Thyroid gland (tissue), 4 donors: ENCODE data around the gene LACTB. TPM values are rescaled to one million over a fixed set of nuclear protein-coding genes. Genes with fewer than 3 reads are reported as not detected.

Experiments used
- DNase-seq, 2 donors: peaks; one replicate each; pipeline ENCODE4 v3.0.0-alpha.2; 2019
- H3K27ac ChIP-seq, 3 donors: fragments of 200-600 bp; sonication (generic); 1 replicate in 2 of 3; 2 replicates in 1 of 3; pipeline ENCODE4 v1.5.1; 2016 to 2019; ENCODE audit warnings: mild to moderate bottlenecking in 1 of 3, moderate library complexity in 1 of 3
- H3K27me3 ChIP-seq: fragments of 200-600 bp; sonication (generic); one replicate; pipeline ENCODE4 v1.5.1; 2019
- H3K36me3 ChIP-seq, 2 donors: fragments of 200-600 bp; sonication (generic); one replicate each; pipeline ENCODE4 v1.5.1; 2016 to 2019
- H3K4me1 ChIP-seq, 2 donors: fragments of 200-600 bp; sonication (generic); one replicate each; pipeline ENCODE4 v1.5.1; 2017 to 2019
- H3K4me3 ChIP-seq, 3 donors: fragments of 200-600 bp; sonication (generic); replicated peaks in 1 of 3; 1 replicate in 2 of 3; 2 replicates in 1 of 3; pipeline ENCODE4 v1.5.1; 2016; ENCODE audit warnings: mild to moderate bottlenecking in 1 of 3
- H3K9me3 ChIP-seq: fragments of 200-600 bp; sonication (generic); one replicate; pipeline ENCODE4 v1.5.1; 2017
- POLR2A ChIP-seq, 2 donors: fragments of 450-650 bp; IDR thresholded peaks; one replicate each; pipeline ENCODE4 v1.6.1; 2017; ENCODE audit warnings: antibody characterized with exemption in 2 of 2, mild to moderate bottlenecking in 2 of 2, moderate library complexity in 1 of 2
- WGBS, 2 donors: methylation state at CpG; one replicate each; pipeline ENCODE4 v1.1.5; 2017; 5-methylcytosine and 5-hydroxymethylcytosine counted together
- intact Hi-C: fragments of 100-400 bp; cut with DNase I; formaldehyde crosslinking; loops from one replicate; pipeline ENCODE4 v1.15.1; 2023
- total RNA-seq, 4 donors: library from RNA; depleted of rRNA; stranded (reverse); fragments of >200 nt; gene quantifications; one replicate each; pipeline ENCODE4 v1.2.3, GENCODE V29; 2016
- TF ChIP-seq, protein P1 (sequence below), 6 experiments: fragments of 200-600 bp in 3 of 6; fragments of 450-650 bp in 3 of 6; sonication (generic) in 3 of 6; IDR thresholded peaks; one replicate each; pipeline ENCODE4 v1.5.1; 2016 to 2019; ENCODE audit warnings: antibody characterized with exemption in 6 of 6, mild to moderate bottlenecking in 2 of 6, inconsistent platforms in 1 of 6, moderate library complexity in 1 of 6

Gene LACTB
- total RNA-seq, 4 donors from 2014 or later, result 8.9 to 25.9 (median 12.1) TPM

- WGBS, 2 donors, result 98 to 99% methylated on average over 2 of the region's 2 CpGs
- TF ChIP-seq POLR2A (IDR thresholded peaks at IDR 0.05), result no peak
- TF ChIP-seq, protein P1, sequence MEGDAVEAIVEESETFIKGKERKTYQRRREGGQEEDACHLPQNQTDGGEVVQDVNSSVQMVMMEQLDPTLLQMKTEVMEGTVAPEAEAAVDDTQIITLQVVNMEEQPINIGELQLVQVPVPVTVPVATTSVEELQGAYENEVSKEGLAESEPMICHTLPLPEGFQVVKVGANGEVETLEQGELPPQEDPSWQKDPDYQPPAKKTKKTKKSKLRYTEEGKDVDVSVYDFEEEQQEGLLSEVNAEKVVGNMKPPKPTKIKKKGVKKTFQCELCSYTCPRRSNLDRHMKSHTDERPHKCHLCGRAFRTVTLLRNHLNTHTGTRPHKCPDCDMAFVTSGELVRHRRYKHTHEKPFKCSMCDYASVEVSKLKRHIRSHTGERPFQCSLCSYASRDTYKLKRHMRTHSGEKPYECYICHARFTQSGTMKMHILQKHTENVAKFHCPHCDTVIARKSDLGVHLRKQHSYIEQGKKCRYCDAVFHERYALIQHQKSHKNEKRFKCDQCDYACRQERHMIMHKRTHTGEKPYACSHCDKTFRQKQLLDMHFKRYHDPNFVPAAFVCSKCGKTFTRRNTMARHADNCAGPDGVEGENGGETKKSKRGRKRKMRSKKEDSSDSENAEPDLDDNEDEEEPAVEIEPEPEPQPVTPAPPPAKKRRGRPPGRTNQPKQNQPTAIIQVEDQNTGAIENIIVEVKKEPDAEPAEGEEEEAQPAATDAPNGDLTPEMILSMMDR (IDR thresholded peaks at IDR 0.05), result no peak
- Histone ChIP-seq H3K4me1 (peaks cover 6% of the 10 kb centered on the region in 2 donors), H3K27me3 (no peaks in the 10 kb centered on the region), H3K36me3 (peaks cover 7 to 8% of the 10 kb centered on the region in 2 donors), H3K27ac (peak overlapping the region in 2 of 3 donors; percentile 37 to 59), H3K4me3 (no peak overlapping the region), H3K9me3 (no peaks in the 10 kb centered on the region)
- intact Hi-C loops, result no loop called here
- DNase-seq, result no peak
These were observed 12.8 kb downstream of the LACTB start for GRCh38 chr15:63134245-63134985.

DNA sequence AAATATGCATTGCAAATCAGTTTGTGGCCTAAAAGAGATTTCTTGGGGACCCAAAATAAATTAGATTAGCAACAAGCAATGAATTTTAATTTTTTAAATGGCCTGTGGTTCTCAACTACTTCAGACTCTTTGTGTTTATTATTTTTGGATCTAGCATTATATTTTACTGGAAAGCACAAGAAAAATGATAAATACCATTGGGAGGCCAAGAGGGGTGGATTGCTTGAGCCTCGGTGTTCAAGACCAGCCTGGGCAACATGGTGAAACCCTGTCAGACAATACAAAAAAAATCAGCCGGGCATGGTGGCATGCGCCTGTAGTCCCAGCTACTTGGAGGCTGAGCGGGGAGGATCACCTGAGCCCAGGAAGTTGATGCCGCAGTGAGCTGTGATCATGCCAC lies 13.6 kb downstream of the LACTB start:
- intact Hi-C loops, result no loop called here
- Histone ChIP-seq H3K4me1 (peaks cover 6% of the 10 kb centered on the region in 2 donors), H3K27ac (peak overlapping the region in 2 of 3 donors; percentile 31 to 36), H3K4me3 (no peak overlapping the region), H3K9me3 (no peaks in the 10 kb centered on the region), H3K27me3 (no peaks in the 10 kb centered on the region), H3K36me3 (no peaks in the 10 kb centered on the region)
- WGBS, 2 donors, result 92 to 94% methylated on average over 5 of the region's 5 CpGs
- TF ChIP-seq, protein P1 (IDR thresholded peaks at IDR 0.05), result no peak
- TF ChIP-seq POLR2A (IDR thresholded peaks at IDR 0.05), result no peak
- no peak for DNase-seq

GRCh38 chr15:63135804-63136203 lies 14.1 kb downstream of the LACTB start:
- intact Hi-C loops, result no loop called here
- TF ChIP-seq, protein P1 (IDR thresholded peaks at IDR 0.05), result no peak
- no peak for TF ChIP-seq POLR2A (IDR thresholded peaks at IDR 0.05)
- 76% methylated on average over 3 of the region's 3 CpGs for WGBS, 2 donors
- H3K36me3 ChIP-seq, result no peaks in the 10 kb centered on the region
- H3K27ac ChIP-seq, result peak overlapping the region in 2 of 3 donors; percentile 31 to 36
- H3K27me3 ChIP-seq, result no peaks in the 10 kb centered on the region
- H3K9me3 ChIP-seq, result no peaks in the 10 kb centered on the region
- no peak overlapping the region for H3K4me3 ChIP-seq
- peaks cover 6% of the 10 kb centered on the region in 2 donors for H3K4me1 ChIP-seq
- no peak for DNase-seq

GRCh38 chr15:63136742-63137141 lies 15.1 kb downstream of the LACTB start:
- Histone ChIP-seq H3K27me3 (no peaks in the 10 kb centered on the region), H3K4me3 (no peak overlapping the region), H3K36me3 (no peaks in the 10 kb centered on the region), H3K4me1 (peaks cover 6% of the 10 kb centered on the region in 2 donors), H3K27ac (no peak overlapping the region), H3K9me3 (no peaks in the 10 kb centered on the region)
- DNase-seq, result no peak
- WGBS, 2 donors, result 97 to 98% methylated on average over 2 of the region's 2 CpGs
- TF ChIP-seq, protein P1 (IDR thresholded peaks at IDR 0.05), result no peak
- TF ChIP-seq POLR2A (IDR thresholded peaks at IDR 0.05), result no peak
- intact Hi-C loops, result no loop called here

- Histone ChIP-seq H3K27ac (no peak overlapping the region), H3K27me3 (no peaks in the 10 kb centered on the region), H3K9me3 (no peaks in the 10 kb centered on the region), H3K4me1 (no peaks in the 10 kb centered on the region), H3K4me3 (no peak overlapping the region), H3K36me3 (no peaks in the 10 kb centered on the region)
- WGBS, 2 donors, result 94 to 99% methylated on average over 2 of the region's 2 CpGs
- TF ChIP-seq, protein P1 (IDR thresholded peaks at IDR 0.05), result no peak
- no peak for TF ChIP-seq POLR2A (IDR thresholded peaks at IDR 0.05)
- DNase-seq, result no peak
- intact Hi-C loops, result no loop called here
These were observed 19.3 kb downstream of the LACTB start for GRCh38 chr15:63140936-63141335.
